Adrenal gland (tissue), 5 donors: ENCODE measurements around the gene NEU3.

Source experiments
- CTCF ChIP-seq, 6 experiments: fragments of 450-650 bp in 4 of 6; fragments of 200-600 bp in 2 of 6; sonication (generic) in 1 of 6; IDR thresholded peaks; 1 replicate in 5 of 6; 2 replicates in 1 of 6; pipeline versions ENCODE4 v1.5.1 to v1.8.0; 2016 to 2021; ENCODE audit warnings: antibody characterized with exemption in 6 of 6, mild to moderate bottlenecking in 2 of 6, moderate library complexity in 1 of 6
- POLR2A ChIP-seq, 2 donors: fragments of 450-650 bp; IDR thresholded peaks; one replicate each; pipeline ENCODE4 v1.6.1; 2017; ENCODE audit warnings: antibody characterized with exemption in 2 of 2, mild to moderate bottlenecking in 2 of 2, moderate library complexity in 1 of 2
- donor health status: DM: no; HTN: no; CAD: no.

DNA sequence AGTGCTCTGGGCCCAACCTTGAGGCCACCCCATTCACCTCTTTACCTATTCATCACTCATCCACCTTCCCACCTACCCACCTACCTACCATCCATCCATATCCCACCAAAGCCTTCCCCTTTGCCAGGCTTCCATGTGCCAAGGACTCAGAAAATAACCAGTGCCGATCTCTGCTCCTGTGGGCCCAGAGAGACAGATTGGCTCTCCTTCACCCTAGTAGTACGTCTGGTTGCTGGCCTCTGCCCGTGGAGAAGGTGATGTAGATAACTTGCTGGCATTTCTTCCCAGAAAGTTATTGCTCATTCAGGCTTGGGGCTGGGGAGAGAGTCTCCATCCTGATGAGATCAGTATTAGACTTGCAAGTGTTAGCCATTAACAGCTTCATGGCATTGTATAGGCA lies 45.2 kb downstream of the NEU3 start:
- no peak for TF ChIP-seq POLR2A (IDR thresholded peaks at IDR 0.05)
- TF ChIP-seq CTCF (IDR thresholded peaks at IDR 0.05): no peak
